Karpas-422 (cell line): ENCODE data around the gene SLC6A3. TPM values are rescaled to one million over a fixed set of nuclear protein-coding genes. Genes with fewer than 3 reads are reported as not detected.

Experiments
- DNase-seq: peaks from one replicate; pipeline ENCODE4 v3.0.0-alpha.2; 2015
- H2AFZ ChIP-seq: fragments of 200-600 bp; sonication (generic); 2 replicates; pipeline ENCODE4 v1.6.1; 2014; ENCODE audit warnings: antibody characterized with exemption, low read length, mixed read lengths
- H3K27ac ChIP-seq: fragments of 200-600 bp; sonication (generic); 2 replicates; pipeline ENCODE4 v1.5.1; 2014; ENCODE audit warnings: mild to moderate bottlenecking, low read length, moderate library complexity
- H3K27me3 ChIP-seq: fragments of 200-600 bp; sonication (generic); 2 replicates; pipeline ENCODE4 v1.6.1; 2014; ENCODE audit warnings: low read length, mixed read lengths
- H3K36me3 ChIP-seq: fragments of 200-600 bp; sonication (generic); 2 replicates; pipeline ENCODE4 v1.6.1; 2014; ENCODE audit warnings: low read length, mixed read lengths; ENCODE audit not compliant: insufficient read depth
- H3K4me1 ChIP-seq: fragments of 200-600 bp; sonication (generic); 2 replicates; pipeline ENCODE4 v1.6.1; 2014; ENCODE audit warnings: mild to moderate bottlenecking, low read length, mixed read lengths
- H3K4me2 ChIP-seq: fragments of 200-600 bp; sonication (generic); 2 replicates; pipeline ENCODE4 v1.6.1; 2014; ENCODE audit warnings: low read length, low read depth, mild to moderate bottlenecking; ENCODE audit not compliant: poor library complexity, severe bottlenecking
- H3K4me3 ChIP-seq: fragments of 200-600 bp; sonication (generic); 2 replicates; pipeline ENCODE4 v1.5.1; 2014; ENCODE audit warnings: mild to moderate bottlenecking, antibody characterized with exemption, low read length, mixed read lengths
- H3K79me2 ChIP-seq: fragments of 200-600 bp; sonication (generic); 2 replicates; pipeline ENCODE4 v1.6.1; 2014; ENCODE audit warnings: mild to moderate bottlenecking, low read length, mixed read lengths
- H3K9ac ChIP-seq: fragments of 200-600 bp; sonication (generic); 2 replicates; pipeline ENCODE4 v1.6.0; 2014; ENCODE audit warnings: low read length
- H3K9me2 ChIP-seq: fragments of 200-600 bp; sonication (generic), shearing (Covaris generic); replicated peaks from 2 replicates; pipeline ENCODE4 v1.6.0; 2014; ENCODE audit warnings: mild to moderate bottlenecking, low read length, moderate library complexity; ENCODE audit not compliant: insufficient read depth
- H3K9me3 ChIP-seq: fragments of 300-700, 200-600 bp; sonication (generic); 2 replicates; pipeline ENCODE4 v1.6.1; 2014; ENCODE audit warnings: low read length, mixed read lengths
- H4K20me1 ChIP-seq: fragments of 200-600 bp; sonication (generic); 2 replicates; pipeline ENCODE4 v1.6.1; 2014; ENCODE audit warnings: mild to moderate bottlenecking, antibody characterized with exemption, low read length, low read depth; ENCODE audit not compliant: insufficient read depth
- total RNA-seq: library from RNA; depleted of rRNA; stranded (reverse); fragments of >200 nt; shearing (Covaris generic); gene quantifications from 2 replicates; pipeline ENCODE4 v1.2.3, GENCODE V29; 2014; ENCODE audit warnings: low replicate concordance

The SLC6A3 gene
- total RNA-seq, 1 experiment from 2014 or later: not detected

GRCh38 chr5:1415059-1415425 is 30.2 kb downstream of the SLC6A3 start:
- no peaks in the 10 kb centered on the region; the same call in 1 of the 2 replicates for H3K4me1 ChIP-seq
- no peaks in the 10 kb centered on the region for H3K27me3 ChIP-seq

DNA sequence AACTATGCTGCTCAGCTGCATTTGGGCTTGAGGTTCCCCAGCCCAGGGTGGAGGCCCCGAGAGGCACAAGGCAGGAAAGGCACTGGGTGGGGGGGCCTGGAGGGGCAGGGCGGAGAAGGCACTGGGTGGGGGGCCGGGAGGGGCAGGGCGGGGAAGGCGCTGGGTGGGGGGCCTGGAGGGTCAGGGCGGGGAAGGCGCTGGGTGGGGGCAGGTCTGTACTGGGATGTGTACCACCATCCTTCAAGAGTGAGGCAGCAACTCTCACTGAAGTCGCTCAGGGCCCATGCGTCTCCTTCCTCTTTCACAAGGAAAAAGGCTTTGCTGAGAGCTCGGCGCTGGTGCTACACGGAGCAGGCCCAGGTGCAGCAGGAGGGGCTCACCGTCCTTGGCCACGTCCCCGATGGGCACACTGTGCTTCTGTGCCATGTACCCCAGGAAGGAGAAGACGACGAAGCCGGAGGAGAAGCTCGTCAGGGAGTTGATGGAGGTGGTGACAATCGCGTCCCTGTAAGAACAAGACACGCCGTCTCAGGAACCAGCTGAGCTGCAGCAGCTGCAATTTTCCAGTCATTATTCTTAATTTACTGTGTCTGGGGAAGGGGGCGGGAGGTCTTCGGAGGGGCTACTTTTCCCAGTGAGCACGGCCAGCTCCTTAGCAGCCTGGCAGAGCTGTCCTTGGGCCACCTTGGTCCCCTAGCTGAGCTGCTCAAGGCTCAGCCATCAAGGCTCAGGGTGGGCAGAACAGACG is 30.8 kb downstream of the SLC6A3 start:
- no peak overlapping the region for H2AFZ ChIP-seq
- H3K9ac ChIP-seq: no peak overlapping the region
- H3K4me1 ChIP-seq: no peaks in the 10 kb centered on the region; the same call in 1 of the 2 replicates
- H3K27ac ChIP-seq: no peak overlapping the region
- no peaks in the 10 kb centered on the region for H3K36me3 ChIP-seq
- H3K4me2 ChIP-seq: no peak overlapping the region
- no peaks in the 10 kb centered on the region for H3K9me3 ChIP-seq
- H3K79me2 ChIP-seq: no peaks in the 10 kb centered on the region
- peak; percentile 63 for DNase-seq
- H4K20me1 ChIP-seq: no peaks in the 10 kb centered on the region
- H3K27me3 ChIP-seq: no peaks in the 10 kb centered on the region
- no peaks in the 10 kb centered on the region for H3K9me2 ChIP-seq
- H3K4me3 ChIP-seq: no peak overlapping the region

More at GRCh38 chr5:1415059-1415425, 30.2 kb downstream of the SLC6A3 start:
- no peaks in the 10 kb centered on the region for H3K9me2 ChIP-seq
- H3K27ac ChIP-seq: no peak overlapping the region
- no peak overlapping the region for H3K4me2 ChIP-seq
- DNase-seq: no peak
- H3K4me3 ChIP-seq: no peak overlapping the region
- H3K36me3 ChIP-seq: no peaks in the 10 kb centered on the region
- H3K9ac ChIP-seq: no peak overlapping the region
- no peak overlapping the region for H2AFZ ChIP-seq
- H3K9me3 ChIP-seq: no peaks in the 10 kb centered on the region
- no peaks in the 10 kb centered on the region for H3K79me2 ChIP-seq
- H4K20me1 ChIP-seq: no peaks in the 10 kb centered on the region

- Histone ChIP-seq H3K4me1 (no peaks in the 10 kb centered on the region; the same call in 1 of the 2 replicates), H2AFZ (no peak overlapping the region), H4K20me1 (no peaks in the 10 kb centered on the region), H3K9me3 (no peaks in the 10 kb centered on the region), H3K27me3 (no peaks in the 10 kb centered on the region), H3K79me2 (no peaks in the 10 kb centered on the region), H3K36me3 (no peaks in the 10 kb centered on the region), H3K9me2 (no peaks in the 10 kb centered on the region), H3K4me2 (no peak overlapping the region), H3K4me3 (no peak overlapping the region), H3K9ac (no peak overlapping the region), H3K27ac (no peak overlapping the region)
- DNase-seq: no peak
Observed at GRCh38 chr5:1413611-1414241, 31.5 kb downstream of the SLC6A3 start.

DNA sequence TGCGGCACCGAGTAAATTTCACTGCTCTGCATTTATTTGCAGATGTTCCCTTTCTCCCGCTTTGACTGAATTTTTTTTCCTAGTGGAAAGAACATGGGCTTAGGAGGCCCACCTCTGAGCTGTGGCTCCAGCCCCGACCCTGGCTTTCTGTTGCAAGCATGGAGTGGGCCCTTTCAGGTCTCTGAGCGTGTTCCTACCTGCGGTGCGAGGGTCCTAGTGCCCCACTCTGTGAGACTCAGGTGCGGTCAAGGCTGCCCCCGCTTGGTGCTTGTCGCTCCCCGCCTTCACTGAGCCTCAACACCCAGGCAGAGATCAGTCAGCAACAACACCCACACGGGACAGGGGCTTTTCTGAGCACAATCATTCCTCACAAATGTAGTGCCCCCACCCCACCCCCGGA is 32.0 kb downstream of the SLC6A3 start:
- Histone ChIP-seq H3K4me1 (no peaks in the 10 kb centered on the region; the same call in 1 of the 2 replicates), H3K36me3 (no peaks in the 10 kb centered on the region), H3K27me3 (no peaks in the 10 kb centered on the region), H3K9ac (no peak overlapping the region), H2AFZ (no peak overlapping the region), H3K79me2 (no peaks in the 10 kb centered on the region), H3K4me3 (no peak overlapping the region), H3K9me3 (no peaks in the 10 kb centered on the region), H4K20me1 (no peaks in the 10 kb centered on the region), H3K4me2 (no peak overlapping the region), H3K9me2 (no peaks in the 10 kb centered on the region), H3K27ac (no peak overlapping the region)
- no peak for DNase-seq

GRCh38 chr5:1412621-1413020 is 32.6 kb downstream of the SLC6A3 start:
- Histone ChIP-seq H3K36me3 (no peaks in the 10 kb centered on the region), H2AFZ (no peak overlapping the region), H3K79me2 (no peaks in the 10 kb centered on the region), H3K4me1 (no peaks in the 10 kb centered on the region; the same call in 1 of the 2 replicates), H3K4me3 (no peak overlapping the region), H3K9ac (no peak overlapping the region), H4K20me1 (no peaks in the 10 kb centered on the region), H3K9me3 (no peaks in the 10 kb centered on the region), H3K9me2 (no peaks in the 10 kb centered on the region), H3K27me3 (no peaks in the 10 kb centered on the region), H3K27ac (no peak overlapping the region), H3K4me2 (no peak overlapping the region)
- DNase-seq: no peak

DNA sequence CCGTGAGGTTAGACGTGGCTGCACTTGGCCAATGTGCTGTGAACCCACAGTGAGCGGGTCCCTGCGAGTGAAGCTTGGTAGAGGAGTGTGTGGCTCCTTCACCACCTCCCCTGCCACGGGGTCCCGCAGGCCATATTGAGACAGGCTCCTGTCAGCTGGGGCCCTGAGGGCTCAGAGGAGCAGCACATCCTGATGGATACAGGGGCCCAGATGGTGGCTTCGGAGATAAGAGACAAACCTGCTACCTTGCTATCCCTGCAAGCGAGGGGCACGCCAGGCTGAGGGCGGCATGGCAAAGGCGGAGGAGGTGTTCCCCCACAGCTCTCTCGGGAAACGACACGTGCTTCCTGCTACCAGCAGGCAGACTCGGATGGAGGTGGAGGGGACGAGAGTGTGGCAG is 33.1 kb downstream of the SLC6A3 start:
- H3K79me2 ChIP-seq: no peaks in the 10 kb centered on the region
- H3K9ac ChIP-seq: no peak overlapping the region
- H3K27ac ChIP-seq: no peak overlapping the region
- no peaks in the 10 kb centered on the region; the same call in 1 of the 2 replicates for H3K4me1 ChIP-seq
- no peaks in the 10 kb centered on the region for H3K27me3 ChIP-seq
- H2AFZ ChIP-seq: no peak overlapping the region
- no peaks in the 10 kb centered on the region for H3K36me3 ChIP-seq
- H3K9me3 ChIP-seq: no peaks in the 10 kb centered on the region
- no peak overlapping the region for H3K4me3 ChIP-seq
- H4K20me1 ChIP-seq: no peaks in the 10 kb centered on the region
- H3K4me2 ChIP-seq: no peak overlapping the region
- no peaks in the 10 kb centered on the region for H3K9me2 ChIP-seq
- peak; percentile 56 for DNase-seq

DNA sequence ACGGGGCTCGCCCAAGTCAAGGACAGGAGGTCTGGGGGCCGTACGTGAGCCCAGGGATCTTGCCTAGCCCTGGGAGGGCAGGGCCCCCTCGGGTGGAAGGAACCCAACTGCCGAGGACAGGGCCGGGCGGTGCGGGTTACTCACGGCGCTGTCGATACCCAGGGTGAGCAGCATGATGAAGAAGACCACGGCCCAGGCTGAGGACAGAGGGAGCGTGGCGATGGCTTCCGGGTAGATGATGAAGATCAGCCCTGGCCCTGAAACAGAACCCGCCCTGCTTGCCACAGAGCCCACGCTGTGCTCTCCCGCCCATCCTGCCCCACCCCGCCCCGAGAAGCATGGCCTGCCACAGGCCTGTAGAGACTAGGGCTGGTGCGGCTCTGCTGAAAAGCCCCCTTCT is 34.1 kb downstream of the SLC6A3 start:
- no peak for DNase-seq
- H3K4me1 ChIP-seq: no peaks in the 10 kb centered on the region; the same call in 1 of the 2 replicates
- H3K4me3 ChIP-seq: no peak overlapping the region
- H4K20me1 ChIP-seq: no peaks in the 10 kb centered on the region
- H3K79me2 ChIP-seq: no peaks in the 10 kb centered on the region
- H3K9me2 ChIP-seq: no peaks in the 10 kb centered on the region
- H3K27me3 ChIP-seq: no peaks in the 10 kb centered on the region
- H3K27ac ChIP-seq: no peak overlapping the region
- H3K9me3 ChIP-seq: no peaks in the 10 kb centered on the region
- no peak overlapping the region for H3K9ac ChIP-seq
- H3K4me2 ChIP-seq: no peak overlapping the region
- no peak overlapping the region for H2AFZ ChIP-seq
- H3K36me3 ChIP-seq: no peaks in the 10 kb centered on the region

DNA sequence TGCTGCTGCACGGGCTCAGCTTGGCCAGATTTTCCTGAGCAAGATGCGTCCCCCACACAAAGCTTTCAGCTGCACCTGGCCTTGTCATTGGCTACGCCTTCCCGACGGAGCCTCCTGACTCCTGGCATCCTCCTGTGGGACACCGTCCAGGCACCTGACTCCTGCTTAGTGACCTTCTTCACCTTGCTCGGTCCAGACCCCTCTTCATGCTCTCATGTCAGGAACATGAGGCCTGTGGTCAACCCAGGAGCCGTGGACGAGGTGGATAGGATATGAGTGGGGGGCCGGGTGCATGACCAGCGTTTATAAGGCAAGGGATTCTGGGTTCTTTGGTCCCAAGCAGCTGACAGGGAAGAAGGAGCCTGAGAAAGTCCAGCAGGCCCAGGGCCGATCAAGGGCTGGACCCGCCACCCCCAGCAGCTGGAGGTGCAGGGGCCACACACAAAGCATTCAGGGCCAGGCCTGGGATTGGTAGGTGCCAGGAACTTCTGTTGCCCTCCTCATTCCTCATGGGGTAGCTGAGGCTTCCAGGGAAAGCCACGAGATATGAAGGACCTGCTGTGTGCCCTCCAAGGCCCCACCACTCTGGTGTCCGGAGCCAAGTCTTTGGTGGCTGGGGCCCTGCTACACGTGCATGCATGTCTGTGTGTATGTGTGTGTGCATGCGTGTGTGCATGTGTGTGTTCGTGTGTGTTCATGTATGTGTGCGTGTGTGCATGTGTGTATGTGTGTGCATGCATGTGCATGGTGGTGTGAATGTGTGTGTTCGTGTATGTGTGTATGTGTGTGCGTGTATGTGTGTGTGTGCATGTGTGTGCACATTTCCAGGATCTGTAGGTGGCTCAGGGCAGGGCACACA is 34.9 kb downstream of the SLC6A3 start:
- Histone ChIP-seq H4K20me1 (no peaks in the 10 kb centered on the region), H3K9me2 (no peaks in the 10 kb centered on the region), H3K36me3 (no peaks in the 10 kb centered on the region), H2AFZ (no peak overlapping the region), H3K9ac (no peak overlapping the region), H3K9me3 (no peaks in the 10 kb centered on the region), H3K27ac (no peak overlapping the region), H3K27me3 (no peaks in the 10 kb centered on the region), H3K4me3 (no peak overlapping the region), H3K4me2 (no peak overlapping the region), H3K79me2 (no peaks in the 10 kb centered on the region), H3K4me1 (no peaks in the 10 kb centered on the region; the same call in 1 of the 2 replicates)
- DNase-seq: no peak
